T-helper 22 cell (primary cell): ENCODE results near the gene USP53.
A peak's percentile ranks its signal among the peaks of the same experiment; 100 is the strongest.
"Not testable (repeated sequence)": the region's sequence is repeated elsewhere in the genome, so short reads cannot be mapped to it uniquely, and the experiment has no call there.

Experiments
- DNase-seq: peaks from one replicate; pipeline ENCODE4 v3.0.0-alpha.2; 2020; ENCODE audit warnings: low read depth

Gene USP53

GRCh38 chr4:119271361-119272085 lies 59.0 kb downstream of the USP53 start:
- DNase-seq = no peak

- not testable (repeated sequence) for DNase-seq
Observed at GRCh38 chr4:119279541-119279940, 67.0 kb downstream of the USP53 start.

DNA sequence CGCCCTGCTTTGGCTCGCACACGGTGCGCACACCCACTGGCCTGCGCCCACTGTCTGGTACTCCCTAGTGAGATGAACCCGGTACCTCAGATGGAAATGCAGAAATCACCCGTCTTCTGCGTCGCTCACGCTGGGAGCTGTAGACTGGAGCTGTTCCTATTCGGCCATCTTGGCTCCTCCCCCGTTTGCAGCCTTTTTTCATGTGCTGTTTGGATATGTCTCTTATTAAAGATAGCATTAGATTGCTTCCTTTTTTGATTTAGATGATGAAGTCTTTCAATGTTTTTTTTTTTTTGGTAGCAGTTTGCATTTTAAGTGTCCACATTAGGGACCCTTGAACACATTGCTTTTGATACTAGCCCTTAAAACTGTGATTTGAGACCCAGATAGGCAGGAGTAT lies 67.4 kb downstream of the USP53 start:
- DNase-seq = not testable (repeated sequence)

DNA sequence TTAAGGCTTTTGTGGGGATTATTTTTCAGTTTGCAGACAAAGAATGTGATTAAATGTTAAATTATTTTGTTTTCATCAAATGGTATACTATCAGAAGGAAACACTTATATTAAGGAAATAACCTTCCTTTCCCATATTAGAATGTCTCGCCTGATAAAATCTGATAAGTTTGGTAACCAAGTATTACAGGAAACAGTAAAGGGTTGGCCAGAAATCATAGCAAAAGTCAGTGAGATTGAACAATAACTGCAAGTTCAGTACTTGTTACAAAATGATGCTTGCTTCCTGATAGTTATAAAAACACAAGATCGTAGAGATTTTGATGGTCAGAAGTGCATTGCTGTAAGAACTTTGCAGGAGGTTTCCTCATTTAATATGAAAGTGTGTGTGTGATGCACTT lies 68.9 kb downstream of the USP53 start:
- DNase-seq = no peak

DNA sequence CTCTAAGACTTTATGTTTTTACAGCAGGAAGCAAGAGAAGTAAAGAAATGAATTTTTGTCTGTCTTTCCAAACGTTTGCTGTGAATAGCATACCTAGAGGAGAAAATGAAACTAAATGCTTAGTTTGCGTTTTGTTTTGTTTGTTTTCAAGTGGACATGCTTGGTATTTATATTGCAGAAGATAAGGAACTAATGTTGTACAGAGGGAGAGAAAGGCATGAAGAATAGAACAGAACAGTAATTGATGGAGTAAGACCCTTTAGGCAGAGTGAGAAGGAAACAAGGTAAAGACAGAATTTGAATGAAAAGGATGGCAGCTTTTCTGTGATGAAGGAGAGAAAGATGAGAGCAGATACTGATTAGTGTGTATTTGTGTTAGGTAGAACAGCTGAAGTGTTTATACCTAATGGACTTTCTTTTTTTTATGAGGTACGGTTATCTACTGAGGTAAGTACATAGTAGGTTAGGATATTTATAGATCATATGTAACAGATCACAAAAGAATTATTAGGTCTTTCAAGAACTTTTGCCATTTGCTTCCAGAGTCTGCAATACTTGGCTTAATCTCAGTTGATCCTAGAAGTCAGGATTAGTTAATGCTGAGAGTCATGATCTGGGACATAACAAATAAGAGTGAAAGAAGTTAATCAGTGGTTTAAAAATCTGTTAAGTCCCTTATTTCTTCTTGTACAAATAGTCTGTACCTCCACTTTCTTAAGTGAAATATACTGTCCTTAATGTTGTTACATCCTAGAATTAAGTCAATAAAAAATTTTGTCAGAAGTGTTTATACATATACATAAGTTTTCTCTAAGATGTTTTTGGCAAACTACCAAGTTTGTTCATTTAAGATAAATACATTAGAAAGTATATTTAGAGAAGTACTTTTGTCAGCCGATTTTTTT lies 72.6 kb downstream of the USP53 start:
- no peak for DNase-seq

DNA sequence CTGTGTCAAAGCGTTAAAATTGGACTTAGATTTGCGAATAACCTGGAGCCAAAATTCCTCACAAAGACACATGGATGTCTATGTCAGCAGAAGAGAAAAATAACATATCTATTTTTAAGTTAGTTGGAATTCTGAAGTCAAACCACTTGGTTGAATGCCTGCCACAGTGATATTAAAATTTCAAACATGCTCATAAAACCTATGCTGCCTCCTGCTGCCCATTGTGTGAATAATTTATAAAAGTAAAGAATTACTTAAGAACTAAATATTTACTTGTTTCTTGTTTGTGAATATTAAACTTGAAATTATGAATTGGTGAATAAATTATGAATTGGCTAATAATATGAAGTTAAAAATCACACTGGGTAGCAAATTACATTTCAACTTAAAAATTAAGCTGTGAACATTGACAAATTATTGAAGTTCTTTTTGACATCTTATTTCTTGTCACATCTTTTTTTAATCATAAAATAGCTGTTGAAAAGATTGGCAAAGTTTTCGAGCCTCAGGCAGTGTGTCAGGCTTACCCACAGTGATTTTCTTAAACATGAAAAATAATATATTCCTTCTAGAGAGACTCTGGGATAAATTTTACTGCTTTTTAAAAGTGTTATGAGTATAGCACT lies 74.0 kb downstream of the USP53 start:
- DNase-seq = no peak

- no peak for DNase-seq
Observed at GRCh38 chr4:119289313-119289712, 76.8 kb downstream of the USP53 start.

DNA sequence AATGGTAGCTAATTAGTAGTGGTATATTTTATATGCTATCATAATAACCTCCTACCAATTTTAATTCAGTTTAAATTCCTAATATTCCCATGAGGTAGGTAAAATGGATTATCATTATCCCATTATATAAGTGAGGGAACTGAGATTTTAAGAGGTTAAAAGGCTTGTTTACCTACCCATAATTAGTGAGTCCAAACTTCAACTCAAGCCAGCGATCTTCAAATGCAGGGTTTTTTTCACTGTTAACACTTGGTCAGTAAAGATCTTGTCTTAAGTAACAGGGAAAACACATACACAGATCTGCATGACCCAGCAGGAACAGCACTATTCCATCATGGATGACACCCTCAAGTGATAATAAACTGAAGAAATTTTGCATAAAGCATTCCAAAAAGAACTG lies 78.1 kb downstream of the USP53 start:
- no peak for DNase-seq

DNA sequence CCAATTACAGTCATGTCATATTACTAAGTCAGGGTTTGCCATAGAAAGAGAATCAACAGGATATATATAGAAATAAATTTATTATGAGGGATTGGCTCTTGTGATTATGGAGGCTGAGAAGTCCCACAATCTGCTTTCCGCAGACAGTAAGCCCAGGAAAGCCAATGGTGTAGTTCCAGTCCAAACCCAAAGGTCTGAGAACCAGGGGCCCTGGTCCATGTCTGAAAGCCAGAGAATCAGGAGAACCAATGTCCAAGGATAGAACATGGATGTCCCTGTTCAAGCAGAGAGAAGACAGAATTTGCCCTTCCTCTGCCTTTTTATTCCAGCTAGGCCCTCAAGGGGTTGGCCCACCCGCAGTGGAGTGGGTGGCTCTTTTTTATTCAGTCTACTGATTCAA lies 83.8 kb downstream of the USP53 start:
- DNase-seq = no peak

DNA sequence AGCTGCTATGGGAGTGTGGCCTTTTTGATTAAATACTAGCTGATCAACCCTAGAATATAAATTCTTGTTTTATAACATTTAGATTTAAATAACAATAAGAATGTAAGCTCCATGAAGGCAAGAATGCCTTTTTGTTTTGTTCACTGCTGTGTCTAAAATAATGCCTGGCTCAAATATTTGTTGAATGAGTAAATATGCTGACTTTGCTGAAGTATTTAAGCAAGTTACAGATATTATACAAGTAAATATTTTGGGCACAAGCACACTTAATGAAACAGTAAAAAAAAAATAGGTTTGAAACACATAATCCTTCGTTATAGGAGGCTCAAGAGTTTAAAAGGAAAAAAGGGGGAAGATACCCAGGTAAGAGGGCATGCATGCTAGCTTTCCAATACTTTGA lies 85.3 kb downstream of the USP53 start:
- DNase-seq = no peak

DNA sequence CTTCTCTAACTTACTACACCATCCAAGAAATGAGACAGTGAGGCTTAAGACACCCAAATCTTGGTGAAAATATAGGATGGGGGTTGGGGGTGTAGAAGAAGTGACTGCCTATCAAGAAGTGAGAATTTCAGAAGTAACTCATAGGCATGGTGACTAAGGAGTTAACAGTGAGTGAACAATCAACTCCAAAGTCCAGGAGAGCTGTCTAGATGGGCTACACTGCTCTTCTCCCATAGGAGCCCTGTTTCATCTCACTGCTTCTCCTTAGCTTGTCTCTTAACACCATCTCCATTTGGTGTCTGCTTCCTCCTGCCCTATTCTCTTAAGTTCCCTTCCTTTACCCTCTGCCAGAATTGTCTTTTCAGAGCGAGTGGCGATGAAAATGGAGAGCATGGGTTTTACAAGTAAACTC lies 86.8 kb downstream of the USP53 start:
- DNase-seq = no peak

GRCh38 chr4:119299741-119300100 lies 87.2 kb downstream of the USP53 start:
- no peak for DNase-seq

- DNase-seq = peak; percentile 76
Observed at GRCh38 chr4:119300101-119300978, 87.8 kb downstream of the USP53 start.

DNA sequence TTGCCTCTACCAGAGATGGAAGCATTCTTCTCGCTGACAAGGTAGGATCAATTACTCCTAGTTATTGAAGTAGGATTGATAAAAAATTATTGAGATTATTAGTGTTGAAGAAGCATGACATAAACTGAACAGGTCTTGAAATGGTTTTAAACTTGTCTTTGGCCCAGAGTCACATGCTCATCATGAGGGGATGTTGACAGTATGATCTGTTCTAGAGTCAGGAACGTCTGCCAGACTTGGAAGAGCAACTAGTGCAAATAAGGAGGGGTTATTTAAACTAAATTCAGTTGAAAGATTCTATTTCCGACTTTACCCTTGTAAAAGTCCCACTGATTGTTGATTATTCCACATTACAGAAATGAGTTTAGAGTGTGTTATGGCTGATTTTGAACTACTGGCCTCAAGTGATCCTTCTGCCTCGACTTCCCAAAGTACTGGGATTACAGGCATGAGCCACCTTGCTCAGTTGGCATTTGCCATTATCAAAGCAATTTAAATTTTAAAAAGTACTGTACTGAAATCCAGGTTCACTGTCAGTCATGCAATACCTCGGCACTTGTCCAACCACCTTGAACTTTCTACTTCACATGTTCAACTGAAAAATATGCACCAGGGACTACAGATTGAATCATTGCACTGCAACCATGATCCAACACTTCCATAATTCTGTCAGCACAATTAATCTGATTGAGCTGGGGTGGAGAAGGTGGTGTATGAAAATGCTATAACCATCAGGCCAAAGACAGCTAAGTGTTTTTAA lies 89.7 kb downstream of the USP53 start:
- DNase-seq = no peak

- no peak for DNase-seq
Observed at GRCh38 chr4:119303587-119304305, 91.2 kb downstream of the USP53 start.

DNA sequence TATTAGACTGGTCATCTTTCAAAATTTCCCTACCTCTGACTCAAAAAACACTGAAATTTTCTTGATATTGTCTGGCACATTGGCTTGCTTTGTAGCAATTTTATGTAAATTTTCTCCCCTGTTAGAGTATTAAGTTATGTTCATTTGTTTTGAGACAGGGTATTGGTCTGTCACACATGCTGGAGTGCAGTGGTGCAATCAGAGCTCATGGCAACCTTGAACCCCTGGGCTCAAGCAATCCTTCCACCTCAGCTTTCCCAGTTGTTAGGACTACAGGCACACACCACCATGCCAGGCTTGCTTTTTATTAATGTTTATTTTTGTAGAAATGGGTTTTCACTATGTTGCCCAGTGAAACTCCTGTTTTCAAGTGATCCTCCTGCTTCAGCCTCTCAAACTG lies 91.9 kb downstream of the USP53 start:
- DNase-seq = no peak

DNA sequence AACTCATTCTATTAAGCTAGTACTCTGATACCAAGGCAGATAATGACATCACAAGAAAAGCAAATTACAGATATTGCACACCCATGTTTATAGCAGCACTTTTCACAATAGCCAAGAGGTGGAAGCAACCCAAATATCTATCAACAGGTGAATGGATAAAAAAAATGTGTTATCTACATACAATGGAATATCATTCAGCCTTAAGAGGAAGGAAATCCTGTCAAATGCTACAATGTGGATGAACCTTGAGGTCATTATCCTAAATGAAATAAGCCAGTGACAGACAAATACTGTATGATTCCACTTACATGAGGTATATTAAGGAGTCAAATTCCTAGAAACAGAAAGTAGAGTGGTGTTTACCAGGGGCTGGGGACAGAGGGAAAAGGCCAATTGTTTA lies 95.1 kb downstream of the USP53 start:
- no peak for DNase-seq

DNA sequence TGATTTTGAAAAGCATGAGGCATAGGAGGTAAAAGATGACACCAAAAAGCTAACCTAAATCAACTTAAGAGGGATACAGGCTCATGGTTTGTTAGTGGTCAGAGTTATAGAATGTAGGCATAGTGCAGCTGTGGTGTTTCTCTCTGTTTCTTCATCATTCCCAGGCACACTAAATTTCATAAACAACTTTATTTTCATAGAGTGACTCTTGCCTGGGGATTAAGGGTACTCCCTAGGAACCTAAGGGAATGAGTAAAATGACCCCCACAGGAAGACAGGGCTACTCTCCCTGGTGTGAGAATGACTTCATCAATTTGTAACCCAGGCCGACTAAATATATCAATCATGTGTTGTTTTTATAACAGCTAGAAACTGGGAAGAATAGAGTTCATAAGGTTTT lies 98.3 kb downstream of the USP53 start:
- DNase-seq = no peak

DNA sequence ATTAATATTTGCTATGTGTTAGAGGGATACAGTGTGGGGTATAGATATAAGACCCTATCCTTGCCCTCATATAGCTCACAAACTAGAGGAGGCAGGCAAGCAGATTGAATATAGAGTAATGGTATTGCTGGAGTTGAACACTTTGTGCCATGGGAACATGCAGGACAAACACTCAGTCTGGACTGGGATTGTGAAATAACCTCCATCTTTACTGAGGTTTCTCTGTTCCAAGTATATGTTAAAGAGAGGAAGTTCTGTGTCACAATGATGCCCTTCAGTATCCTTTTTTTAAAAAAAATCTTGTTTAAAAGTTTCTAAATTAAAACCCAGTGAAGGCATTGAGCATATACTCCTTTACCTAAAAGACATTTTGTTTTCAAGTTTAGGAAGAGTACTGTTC lies 100.7 kb downstream of the USP53 start:
- no peak for DNase-seq

DNA sequence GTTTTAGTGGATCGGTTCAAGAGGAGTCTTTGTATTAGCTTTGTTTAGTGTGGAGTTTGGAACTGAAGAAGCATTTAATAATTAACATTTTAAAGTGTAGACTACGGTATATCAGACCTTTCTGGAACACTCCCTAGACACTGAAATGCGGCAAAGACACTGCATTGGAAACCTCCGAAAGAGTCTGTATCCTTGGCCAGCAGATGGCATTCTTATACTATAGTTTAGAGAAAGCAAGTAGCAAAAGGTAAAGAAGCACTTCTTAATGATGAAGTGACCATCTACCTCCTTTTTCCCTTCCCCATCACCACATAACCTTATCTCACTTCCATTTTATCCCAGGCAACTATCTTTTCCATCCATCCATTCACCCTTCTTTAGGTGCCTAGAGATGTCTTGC lies 101.8 kb downstream of the USP53 start:
- DNase-seq = no peak

DNA sequence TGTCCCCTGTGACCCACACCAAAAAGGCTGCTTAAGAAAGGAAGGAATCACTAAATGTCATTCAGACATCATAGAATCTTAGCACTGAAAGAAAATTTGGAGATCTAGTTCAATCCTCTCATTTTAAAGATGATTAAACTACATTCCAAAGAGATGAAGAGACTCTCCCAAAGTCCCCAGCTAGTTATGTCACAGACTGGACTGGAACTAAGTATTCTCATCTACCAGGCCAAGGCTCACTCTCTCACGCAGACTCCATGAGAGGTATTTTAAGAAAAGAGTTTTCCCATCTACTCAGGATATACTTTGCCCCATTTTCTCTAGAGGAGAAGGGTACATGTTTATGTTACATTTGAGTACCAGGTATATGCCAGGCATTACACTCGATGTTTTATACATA lies 102.5 kb downstream of the USP53 start:
- DNase-seq = no peak
